Pulmonary artery endothelial cell (primary cell): Measurements from ENCODE around the gene TRIM26. TPM values are rescaled to one million over a fixed set of nuclear protein-coding genes. Genes with fewer than 3 reads are reported as not detected.

Experiments
- DNase-seq: peaks from one replicate; pipeline ENCODE4 v3.0.0-alpha.2; 2011; ENCODE audit warnings: low read depth, low spot score
- total RNA-seq: library from RNA; depleted of rRNA; stranded (reverse); fragments of >200 nt; gene quantifications from 2 replicates; pipeline ENCODE4 v1.2.3, GENCODE V29; 2014

The TRIM26 gene
- total RNA-seq, 1 donor from 2014 or later = 25.2 TPM

DNA sequence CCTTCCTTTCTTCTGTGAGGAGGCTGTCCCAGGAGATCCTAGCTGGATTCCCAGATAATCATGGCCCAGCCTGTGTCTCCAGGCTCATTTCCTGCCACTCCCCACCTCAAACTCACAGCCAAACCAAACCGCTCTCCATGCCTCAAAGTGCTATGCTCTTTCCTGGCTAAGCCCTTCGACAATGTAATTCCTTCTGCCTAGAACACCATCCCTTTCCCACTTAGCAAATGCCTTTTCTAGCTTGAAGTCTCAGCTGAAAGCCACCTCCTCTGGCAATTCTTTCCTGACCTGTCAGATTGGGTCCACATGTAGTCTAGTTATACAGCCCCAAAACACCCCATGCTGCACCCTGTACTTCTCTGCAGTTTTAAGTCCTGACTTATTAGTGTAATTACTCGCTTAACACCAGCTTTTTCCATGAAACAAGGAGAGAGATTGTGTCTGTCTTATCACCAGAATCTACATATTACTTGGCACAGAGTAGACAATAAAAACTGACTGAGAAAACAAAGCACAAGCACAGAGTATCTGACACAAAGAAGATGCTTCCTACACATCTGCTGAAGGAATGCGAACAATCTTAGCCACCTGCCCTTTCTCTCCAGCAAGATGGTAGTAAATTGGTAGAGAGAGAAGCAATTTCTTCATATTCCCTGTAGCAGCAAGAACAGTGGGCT, 5.4 kb downstream of the TRIM26 start:
- no peak for DNase-seq

DNA sequence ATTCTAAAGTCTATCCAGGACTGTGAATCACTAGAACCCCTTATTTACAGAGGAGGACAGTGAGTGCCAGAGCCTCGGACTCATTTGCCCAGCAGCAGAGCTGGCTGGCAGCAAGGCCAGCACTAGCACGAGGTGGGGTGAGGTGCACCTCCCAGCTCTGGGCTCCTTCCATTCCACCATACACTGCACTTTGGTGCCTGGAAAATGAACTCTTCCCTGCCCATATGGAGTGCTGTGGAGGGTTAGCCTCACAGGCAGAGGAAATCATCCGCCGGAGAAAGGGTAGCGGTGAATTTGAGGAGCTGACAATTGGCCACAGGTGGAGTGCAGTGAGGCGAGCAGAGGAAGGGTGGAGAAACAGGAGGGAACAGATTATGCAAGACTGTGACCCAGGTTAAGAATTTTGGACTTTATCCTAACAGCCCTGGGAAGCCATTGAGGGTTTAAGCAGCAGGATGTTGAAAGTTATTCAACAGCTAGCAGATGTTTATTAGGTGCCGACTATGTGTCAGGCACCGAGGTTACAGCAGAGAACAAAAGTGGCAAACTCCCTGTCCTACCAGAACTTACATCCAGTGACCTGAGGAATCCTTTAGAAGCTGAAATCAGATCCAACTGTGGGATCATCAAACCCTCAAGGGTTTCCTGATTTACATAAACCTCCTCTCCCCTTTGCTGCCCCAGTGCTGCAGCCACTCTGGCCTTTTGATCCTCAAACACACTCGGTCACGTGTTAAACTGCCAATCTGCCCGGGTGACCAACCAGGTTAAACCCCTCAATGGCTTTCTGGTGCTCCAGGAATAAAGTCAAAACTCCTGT, 6.2 kb downstream of the TRIM26 start:
- DNase-seq = no peak

DNA sequence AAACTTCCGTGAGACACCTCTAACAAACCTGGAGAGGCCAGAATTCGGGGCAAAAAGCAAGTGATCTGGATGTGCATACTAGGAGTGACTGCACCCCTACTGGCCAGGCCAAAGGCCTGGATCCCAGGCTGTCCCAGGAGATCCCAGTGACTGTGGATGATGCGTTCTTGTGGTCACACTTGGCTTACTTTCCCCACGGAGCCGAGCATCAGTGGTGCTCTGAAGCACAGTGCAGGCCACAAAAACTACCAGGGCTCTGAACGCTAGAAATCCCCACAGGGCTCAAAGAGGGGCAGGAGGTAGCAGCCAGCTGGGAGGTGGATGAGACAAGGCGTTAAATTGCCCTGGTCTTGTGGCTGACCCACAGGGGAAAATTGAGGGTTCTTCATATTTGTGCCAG, 7.1 kb downstream of the TRIM26 start:
- no peak for DNase-seq

DNA sequence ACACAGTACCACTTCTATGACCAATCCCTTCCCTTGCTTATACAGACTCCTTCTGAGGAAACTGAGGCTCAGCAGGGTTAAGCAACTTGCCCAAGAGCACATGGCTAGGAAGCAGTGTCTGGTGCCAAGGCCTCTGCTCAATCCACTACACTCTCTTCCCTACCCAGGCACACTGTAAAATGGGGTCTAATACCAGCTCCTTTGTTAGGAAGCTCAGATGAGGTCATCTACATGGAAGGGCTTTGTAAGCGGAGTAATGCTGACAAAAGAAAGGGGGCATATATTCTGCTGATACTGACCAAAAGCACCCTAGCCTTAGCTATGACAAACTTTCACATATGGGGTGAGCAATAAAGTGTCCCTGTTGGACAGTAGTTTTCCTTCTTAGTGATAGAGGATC, 9.1 kb downstream of the TRIM26 start:
- DNase-seq = no peak

DNA sequence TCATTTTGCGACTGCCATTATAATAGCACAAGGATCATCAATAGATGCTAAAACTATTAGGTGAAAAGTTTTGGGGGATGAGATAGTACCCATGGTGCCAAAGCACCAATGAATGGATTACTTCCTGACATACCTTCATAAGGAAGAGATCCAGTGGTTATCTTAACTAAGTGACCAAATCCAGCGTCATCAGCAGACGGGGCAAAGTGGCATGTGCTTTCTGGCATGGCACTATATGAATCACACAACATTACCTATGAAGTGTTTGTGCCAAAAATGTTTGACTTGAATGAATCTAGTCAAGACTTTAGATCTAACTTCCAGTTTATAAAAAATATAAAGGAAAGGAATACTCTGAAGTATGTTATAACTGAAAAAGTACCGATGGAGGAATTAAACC, 10.8 kb downstream of the TRIM26 start:
- no peak for DNase-seq

DNA sequence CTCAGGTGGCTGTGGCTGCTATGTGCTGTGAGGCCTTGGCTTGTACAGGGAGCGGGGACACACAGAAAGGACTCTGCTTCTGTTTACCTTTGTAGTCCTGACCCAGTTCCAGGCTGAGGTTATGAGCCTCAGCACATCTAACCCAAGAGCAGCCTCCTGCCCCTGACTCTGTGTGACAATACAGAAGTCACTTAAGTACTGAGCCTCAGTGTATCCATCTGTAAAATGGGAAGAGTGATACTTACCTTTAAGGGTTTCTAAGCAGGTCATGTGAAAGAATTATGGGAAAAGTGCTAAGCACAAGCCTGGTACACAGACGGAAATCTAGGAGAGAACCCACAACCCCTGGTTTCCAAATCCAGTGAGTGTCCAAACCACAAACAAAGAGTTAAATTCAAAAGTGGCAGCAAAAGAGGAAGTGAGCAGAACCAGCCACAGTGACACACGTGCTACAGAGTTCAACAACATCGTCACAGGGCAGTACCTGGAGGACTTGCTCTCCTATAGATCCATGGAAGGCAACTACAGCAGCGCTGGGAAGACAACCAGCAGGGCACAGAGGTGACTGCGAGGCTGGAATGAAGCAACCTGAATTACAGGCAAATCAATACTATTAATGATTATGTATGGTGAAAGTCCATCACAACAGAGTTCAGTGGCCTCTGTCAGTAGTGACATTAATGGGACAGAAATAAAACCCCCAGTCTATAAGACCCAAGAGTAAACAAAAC, 12.5 kb downstream of the TRIM26 start:
- no peak for DNase-seq

DNA sequence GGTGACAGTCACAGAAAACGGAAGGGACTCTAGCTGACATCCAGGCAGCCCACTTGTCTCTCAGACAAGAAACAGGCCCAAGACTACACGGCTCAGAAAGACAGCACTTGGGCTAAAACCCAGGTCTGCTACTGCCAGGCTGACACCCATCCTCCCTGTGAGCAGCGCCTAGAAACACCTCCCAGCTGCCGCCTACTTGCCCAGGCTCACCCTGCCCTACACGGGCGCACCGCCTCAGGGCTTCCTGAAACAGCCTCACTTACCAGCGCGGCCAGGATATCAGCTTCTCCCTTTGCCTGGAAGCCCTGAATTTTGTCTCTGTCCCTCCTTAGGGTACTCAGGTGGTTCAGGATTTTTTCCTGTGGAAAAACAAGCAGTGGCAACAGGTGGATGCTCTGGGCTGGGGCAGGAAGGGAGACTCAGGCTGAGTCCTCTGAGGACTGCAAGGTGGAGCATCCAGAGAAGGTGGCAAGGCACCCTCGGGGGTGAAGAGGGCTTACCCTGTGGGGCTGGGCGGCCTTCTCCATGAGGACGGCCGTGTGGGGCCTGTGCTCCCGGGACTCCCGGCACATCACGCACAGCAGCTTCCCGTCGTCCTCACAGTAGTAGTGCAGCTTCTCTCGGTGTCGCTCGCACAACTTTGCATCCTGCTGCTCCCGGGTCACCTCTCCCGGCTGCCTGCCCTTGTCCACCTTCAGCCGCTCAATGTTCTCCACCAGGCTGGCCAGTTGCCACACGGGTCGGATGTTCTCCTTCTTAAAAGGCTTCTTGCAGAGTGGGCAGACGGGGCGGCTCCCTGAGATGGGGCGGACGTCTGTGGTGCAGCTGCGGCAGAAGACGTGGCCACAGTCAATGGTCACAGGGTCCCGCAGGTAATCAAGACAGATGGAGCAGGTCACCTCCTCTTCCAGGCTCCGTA, 14.8 kb downstream of the TRIM26 start:
- DNase-seq = no peak

DNA sequence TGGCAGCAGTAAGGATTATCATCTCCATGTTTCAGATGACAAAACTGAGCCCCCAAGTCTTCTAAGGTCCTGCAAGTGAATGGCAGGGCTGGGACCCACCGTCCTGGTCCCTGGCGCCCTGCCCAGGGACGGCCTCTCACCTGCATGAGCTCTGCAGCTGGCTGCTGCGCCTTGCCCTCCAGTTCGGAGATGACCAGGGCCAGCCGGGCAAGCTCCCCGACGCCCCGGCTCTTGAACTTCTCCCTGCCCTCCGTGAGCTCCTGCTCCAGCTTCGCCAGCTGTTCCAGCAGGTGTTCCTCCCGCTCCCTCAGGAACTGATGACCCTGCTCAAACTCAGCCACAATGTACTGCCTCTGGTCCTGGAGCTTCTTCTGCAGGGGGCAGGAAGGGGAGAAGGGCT, 16.8 kb downstream of the TRIM26 start:
- no peak for DNase-seq

DNA sequence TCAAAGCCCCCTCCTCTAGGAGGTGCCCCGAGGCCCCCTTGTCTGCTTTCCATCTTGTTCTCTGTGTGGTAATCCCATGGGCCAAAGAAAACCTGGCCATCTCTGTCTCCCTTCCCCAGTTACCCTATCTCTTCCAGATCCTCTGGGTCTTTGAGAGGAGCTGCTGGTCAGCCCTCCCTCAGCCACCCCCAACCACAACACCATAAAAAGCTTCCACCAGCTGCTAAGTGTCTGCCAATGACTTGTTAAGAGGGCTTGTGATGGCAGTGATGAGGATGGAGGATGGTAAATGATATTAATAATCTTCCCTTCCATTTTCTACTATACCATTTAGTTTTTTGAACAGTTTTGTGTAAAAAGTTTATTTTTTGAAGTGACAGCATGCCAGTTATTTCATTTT, 17.3 kb downstream of the TRIM26 start:
- no peak for DNase-seq

DNA sequence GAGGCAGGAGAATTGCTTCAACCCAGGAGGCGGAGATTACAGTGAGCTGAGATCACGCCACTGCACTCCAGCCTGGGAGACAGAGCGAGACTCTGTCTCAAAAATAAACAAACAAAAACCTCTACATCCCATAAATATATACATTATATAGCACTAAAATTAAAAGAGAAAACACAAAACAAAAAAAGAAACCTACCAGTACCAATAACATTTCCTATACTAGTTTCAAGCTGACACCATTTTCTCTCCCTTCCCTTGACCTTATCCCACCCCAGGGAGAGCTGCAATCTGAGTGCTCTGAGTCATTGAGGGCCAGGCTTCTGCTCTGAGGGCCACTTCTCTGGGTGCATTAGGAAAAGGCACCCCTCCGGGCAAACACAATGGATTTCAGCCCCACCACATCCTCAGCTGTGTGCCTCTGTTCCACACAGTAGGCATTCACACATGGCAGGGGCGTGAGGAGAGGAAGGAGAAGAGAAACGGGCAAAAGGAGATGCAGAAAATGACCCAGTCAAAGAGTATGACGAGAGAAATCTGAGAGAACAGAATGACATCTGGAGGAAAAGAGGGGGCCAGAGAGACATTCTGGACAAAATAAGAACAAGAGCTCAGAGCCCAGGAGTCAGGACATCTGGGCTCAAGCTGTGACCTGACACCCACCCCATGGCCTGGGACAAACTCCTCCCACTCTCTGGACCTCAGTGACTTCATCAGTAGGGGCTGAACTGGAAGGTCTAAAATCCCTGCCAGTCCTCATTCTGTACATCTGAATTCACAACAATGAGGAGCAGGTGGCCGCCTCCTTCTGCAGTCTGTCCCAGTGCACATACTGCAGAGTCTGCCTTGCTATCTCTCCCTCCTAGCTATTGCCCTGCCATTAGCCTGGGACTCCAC, 18.2 kb downstream of the TRIM26 start:
- no peak for DNase-seq

DNA sequence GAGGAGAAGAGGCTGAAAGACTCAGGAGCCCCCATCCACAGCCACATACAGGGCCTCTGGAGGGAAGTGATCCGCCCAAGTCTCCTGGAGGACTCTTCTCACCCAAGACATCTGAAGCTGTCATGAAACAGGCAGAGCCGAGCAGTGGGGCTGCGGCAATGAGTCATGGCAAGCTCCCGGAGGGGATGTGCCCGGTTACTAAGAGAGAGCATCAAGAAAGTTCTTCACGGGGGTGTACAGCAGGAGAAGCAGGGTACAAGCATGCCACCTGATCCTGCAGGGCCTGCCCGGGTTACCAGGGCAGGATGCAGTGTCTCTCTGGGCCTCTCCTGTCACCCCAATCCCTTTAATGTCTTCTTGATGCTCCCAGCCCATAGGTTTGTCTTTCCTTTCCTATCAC, 21.1 kb downstream of the TRIM26 start:
- no peak for DNase-seq

DNA sequence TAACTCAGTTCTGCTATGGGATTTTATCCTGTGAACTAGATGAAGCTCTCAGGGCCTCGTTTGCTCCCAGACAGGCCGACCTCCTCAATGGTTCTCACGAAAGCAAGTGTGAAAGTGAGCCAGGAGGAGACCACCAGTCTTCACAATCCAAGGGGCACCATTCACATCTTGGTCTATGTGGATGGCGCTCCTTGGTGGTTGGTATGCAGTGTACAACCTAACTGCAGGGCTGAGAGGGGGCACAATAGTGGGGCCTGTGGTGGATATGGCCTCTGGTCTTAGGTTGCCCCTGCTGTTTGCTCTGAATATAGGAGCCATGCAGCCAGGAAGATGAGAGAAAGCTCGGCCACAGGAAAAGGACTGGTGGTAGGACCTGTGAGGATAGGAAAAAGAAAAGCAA, 24.7 kb downstream of the TRIM26 start:
- no peak for DNase-seq

DNA sequence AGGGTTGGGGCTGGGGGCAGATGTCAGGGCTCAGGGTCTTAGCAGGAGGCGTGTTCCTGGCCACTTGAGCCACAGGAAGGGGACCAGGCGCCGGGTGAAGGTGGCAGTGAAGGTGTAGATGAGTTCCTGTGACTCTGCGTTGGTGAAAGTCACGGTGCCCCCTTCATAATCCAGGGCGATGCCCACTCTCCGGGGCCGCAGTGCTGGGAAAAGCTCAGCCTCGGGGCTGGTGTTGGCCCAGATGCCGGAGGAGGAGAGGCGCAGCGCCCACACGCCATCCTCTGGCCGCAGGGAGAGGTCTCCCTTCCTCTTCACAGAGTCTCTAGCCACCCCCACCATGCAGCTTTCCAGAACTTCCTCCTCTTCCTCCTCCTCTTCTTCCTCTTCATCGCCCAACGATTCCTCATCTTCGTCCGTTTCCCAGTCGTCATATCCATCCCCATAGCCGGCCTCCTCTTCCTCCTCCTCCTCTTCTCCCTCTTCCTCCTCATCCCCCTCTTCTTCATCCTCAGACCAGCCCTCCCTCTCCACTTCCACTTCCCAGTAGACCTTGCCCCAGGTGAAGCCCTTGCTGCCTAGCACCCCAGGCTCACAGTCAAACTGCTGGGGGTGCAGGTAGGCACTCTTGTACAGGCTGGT, 27.2 kb downstream of the TRIM26 start:
- no peak for DNase-seq

DNA sequence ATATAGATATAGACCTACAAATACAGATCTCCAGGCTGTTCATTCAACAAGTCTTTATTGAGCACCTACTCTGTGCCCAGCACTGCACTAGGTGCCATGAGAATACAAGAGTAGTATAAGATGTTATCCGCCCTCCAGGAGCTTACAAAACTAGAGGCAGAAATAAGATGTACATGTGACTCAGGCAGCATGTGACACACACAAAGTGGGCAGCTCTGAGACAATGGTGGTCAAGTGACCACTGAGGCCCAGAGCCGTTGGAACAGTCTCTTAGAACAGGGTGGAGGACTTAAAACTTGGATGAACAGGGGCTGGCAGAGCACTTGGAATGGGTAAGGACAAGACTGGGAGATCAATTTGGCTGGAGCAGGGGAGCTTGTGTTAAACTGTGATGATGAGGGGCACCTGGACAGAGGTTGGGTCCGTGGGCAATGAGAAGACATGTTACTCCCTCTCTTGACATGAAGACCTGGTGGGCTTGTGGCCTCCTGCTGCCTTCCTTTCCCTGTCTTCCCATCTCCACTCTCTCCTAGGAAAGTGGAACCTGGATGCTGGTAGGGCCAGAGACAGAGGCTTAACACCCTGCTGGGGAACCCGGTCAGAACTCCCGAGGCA, 28.7 kb downstream of the TRIM26 start:
- no peak for DNase-seq

DNA sequence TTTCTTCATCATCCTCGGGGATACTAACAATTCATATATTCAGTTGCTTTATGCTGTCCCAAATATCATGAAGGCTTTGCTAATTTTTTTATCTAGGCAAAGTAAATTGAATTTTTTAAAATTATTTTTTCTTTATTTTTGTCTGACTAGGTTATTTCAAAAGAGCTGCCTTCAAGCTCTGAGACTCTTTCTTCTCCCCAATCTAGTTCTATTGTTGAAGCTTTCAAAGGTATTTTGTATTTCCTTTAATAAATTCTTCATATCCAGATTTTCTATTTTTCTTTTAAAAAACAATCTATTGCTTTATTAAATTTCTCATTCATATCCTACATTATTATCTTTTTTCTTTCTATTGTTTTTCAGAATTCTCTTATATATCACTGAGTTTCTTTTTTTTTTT, 33.1 kb downstream of the TRIM26 start:
- DNase-seq = no peak

DNA sequence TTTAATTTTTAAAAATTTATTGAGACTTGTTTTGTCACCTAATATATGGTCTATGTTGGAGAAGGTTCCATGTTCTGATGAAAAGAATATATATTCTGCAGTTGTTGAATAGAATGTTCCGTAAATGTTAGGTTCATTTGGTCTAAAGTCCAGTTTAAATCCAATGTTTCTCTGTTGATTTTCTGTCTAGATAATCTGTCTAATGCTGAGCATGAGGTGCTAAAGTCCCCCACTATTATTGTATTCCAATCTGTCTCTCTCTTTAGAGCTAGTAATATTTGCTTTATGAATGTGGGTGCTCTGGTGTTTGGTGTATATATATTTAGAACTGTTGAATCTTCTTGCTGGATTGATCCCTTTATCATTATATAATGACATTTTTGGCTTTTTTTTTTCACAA, 34.4 kb downstream of the TRIM26 start:
- no peak for DNase-seq

DNA sequence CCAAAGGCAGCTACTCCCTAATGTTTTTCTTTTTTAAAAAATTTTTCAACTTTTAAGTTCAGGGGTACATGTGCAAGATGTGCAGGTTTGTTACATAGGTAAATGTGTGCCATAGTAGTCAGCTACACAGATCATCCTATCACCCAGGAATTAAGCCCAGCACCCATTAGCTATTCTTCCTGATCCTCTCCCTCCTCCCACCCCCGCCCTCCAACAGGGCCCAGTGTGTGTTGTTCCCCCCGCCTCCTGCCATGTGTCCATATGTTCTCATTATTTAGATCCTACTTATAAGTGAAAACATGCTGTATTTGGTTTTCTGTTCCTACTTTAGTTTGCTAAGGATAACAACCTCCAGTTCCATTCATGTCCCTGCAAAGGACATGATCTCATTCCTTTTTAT, 37.4 kb downstream of the TRIM26 start:
- DNase-seq = no peak

DNA sequence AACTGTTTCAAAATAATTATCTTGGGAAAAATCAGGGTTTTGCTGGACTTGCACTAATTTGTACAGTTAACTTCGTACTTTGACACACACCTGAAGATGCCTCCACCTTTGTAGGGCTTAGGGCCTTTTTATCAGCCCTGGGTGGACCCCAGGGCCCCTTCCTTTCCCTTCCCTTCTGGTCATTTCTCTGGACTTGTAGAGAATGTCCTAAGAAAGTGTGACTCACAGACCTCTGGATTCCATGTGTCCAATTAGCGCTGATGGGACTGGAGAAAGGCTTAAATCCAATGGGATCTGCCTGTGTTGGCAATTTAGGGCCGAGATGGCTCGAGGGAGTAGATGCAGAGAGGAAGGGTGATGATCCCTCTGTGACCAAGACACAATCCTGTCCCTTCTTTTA, 40.5 kb downstream of the TRIM26 start:
- no peak for DNase-seq

DNA sequence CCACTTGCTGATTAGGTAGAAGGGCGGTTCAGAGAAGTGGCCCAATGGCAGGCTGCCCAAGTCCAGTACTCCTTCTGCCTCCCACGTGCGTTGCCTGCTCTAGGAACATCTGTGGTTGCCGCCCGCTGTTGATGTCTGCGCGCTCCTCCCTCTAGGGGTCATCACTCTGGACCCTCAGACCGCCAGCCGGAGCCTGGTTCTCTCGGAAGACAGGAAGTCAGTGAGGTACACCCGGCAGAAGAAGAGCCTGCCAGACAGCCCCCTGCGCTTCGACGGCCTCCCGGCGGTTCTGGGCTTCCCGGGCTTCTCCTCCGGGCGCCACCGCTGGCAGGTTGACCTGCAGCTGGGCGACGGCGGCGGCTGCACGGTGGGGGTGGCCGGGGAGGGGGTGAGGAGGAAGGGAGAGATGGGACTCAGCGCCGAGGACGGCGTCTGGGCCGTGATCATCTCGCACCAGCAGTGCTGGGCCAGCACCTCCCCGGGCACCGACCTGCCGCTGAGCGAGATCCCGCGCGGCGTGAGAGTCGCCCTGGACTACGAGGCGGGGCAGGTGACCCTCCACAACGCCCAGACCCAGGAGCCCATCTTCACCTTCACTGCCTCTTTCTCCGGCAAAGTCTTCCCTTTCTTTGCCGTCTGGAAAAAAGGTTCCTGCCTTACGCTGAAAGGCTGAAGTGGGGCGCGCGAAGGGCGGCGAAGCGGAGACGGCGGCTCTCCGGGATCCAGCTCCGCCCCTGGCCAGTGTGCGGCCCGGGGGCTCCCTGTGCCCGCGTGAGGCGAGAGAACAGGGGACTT, 41.3 kb downstream of the TRIM26 start:
- DNase-seq = no peak
